BLaER1 treated with 17β-estradiol and CSF1 and Interleukin-3, amounts not matched to agents 10 nM and 100 nM (cell line): ENCODE measurements around the gene TAF4B.
"Not testable (repeated sequence)": the region's sequence is repeated elsewhere in the genome, so short reads cannot be mapped to it uniquely, and the experiment has no call there.

Source experiments
- H3K27ac ChIP-seq, 11 experiments: shearing (Covaris generic); formaldehyde crosslinking; 2 replicates each; pipeline ENCODE4 v1.8.1; 2022
- H3K27me3 ChIP-seq, 11 experiments: shearing (Covaris generic); formaldehyde crosslinking; 2 replicates each; pipeline ENCODE4 v1.8.1; 2022
- H3K36me3 ChIP-seq, 11 experiments: shearing (Covaris generic); formaldehyde crosslinking; 2 replicates each; pipeline ENCODE4 v1.8.1; 2022
- H3K4me1 ChIP-seq, 10 experiments: shearing (Covaris generic); formaldehyde crosslinking; 2 replicates each; pipeline ENCODE4 v1.8.1; 2022
- H3K4me2 ChIP-seq, 11 experiments: shearing (Covaris generic); formaldehyde crosslinking; 2 replicates each; pipeline ENCODE4 v1.8.1; 2022
- H3K4me3 ChIP-seq, 10 experiments: shearing (Covaris generic); formaldehyde crosslinking; 2 replicates each; pipeline ENCODE4 v1.8.1; 2022
- H3K9ac ChIP-seq, 11 experiments: shearing (Covaris generic); formaldehyde crosslinking; 2 replicates each; pipeline ENCODE4 v1.8.1; 2022
- H3K9me3 ChIP-seq, 11 experiments: shearing (Covaris generic); formaldehyde crosslinking; replicated peaks in 1 of 11; 2 replicates each; pipeline ENCODE4 v1.8.1; 2022
- H4K20me1 ChIP-seq, 11 experiments: shearing (Covaris generic); formaldehyde crosslinking; 2 replicates each; pipeline ENCODE4 v1.8.1; 2022
- Cebpa-rat ChIP-seq, 11 experiments: shearing (Covaris generic); IDR thresholded peaks; 2 replicates each; pipeline ENCODE4 v1.8.1; 2022

The TAF4B gene

DNA sequence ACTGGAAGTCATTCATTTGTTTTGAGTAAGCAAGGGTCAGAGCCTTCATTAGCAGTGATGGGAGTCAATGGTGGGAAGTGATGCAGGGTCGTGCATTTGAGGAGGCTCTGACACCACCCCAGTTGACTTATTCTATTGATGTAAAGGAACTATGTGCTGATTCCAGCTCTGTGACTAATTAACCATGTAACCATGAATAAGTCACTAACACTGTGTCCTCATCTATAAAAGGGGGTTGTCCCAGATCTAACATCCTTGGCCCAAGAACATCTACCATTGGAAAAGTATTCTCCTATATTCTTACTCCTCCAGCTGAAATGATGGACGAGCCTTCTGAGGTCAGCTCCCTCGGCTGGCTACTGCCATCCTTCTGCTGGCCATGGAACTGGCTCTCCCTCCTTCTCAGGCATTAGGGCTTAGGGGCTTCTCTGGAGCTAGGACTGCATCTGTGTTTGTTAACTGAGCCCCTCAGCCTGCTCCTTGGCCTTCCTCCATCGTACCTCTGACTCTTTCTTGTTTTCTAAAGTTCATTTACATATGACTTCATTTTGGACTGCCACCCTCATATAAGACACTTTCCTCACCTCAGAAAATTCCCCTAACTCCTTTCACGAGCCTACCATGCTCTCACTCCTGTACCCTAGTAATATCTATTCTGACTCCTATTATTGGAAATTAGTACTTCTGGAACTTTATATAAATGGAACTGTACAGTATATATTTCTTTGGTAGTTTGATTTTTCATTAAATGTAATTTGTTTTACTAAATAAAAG is 206.6 kb downstream of the TAF4B start:
- H3K4me2 ChIP-seq, result no peak overlapping the region
- no peak overlapping the region for H3K27ac ChIP-seq
- no peaks in the 10 kb centered on the region for H4K20me1 ChIP-seq
- H3K4me3 ChIP-seq, result no peak overlapping the region
- no peaks in the 10 kb centered on the region for H3K36me3 ChIP-seq
- H3K4me1 ChIP-seq, result no peaks in the 10 kb centered on the region
- no peak overlapping the region for H3K9ac ChIP-seq
- no peak for TF ChIP-seq Cebpa-rat (IDR thresholded peaks at IDR 0.05)
- no peaks in the 10 kb centered on the region for H3K27me3 ChIP-seq
- no peaks in the 10 kb centered on the region for H3K9me3 ChIP-seq

DNA sequence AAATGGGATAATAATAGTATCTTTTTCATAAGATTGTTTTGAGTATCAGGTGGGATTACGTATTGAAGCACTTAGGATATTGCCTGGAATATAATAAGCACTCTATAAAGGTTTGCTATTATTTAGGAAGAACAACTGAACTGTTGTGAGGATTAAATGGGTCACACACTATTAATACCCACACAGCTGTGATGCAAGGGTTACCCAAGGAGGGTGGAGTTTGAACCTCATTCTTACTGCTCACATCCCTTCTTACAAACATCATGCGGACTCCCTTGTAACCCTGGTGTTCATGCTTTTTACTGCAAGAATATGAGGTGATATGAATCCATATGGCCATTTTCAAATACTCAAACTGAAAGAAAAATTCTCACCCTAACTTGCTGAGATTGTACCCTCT is 208.6 kb downstream of the TAF4B start:
- no peak overlapping the region for H3K27ac ChIP-seq

DNA sequence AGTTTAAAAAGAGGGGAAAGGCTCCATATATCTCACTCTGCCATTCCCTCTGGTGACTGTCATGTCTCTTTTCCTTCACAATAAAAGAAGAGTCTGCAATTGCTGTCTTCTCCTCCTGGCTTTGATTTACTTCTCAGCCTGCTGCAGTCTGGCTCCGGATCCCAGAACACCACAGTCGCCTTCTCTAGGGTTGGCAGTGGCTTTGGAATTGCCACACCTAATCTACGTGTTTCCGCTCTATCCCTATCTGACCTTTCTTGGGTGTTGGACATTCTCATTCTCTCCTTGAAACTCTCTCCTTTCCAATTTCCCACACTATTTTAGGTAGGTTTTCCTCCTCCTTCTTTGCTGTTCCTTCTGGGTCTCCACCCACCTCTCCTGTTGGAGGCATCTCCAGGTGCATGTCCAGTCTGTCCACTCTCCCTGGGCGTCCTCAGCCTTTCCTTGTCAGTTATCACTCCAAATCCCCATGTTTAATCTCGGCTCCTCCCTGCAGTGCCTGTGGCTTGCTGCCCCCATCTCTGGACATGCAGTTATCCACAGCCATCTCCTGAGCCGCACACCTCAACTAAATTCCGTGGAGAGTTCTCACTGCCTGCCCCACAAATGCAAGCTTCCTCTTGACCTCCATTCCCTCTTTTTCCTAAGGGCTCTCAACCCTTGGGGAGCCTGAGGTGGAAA is 209.3 kb downstream of the TAF4B start:
- no peak for TF ChIP-seq Cebpa-rat (IDR thresholded peaks at IDR 0.05)
- no peaks in the 10 kb centered on the region for H3K4me1 ChIP-seq
- no peaks in the 10 kb centered on the region for H3K27me3 ChIP-seq
- no peaks in the 10 kb centered on the region for H3K36me3 ChIP-seq
- no peak overlapping the region for H3K9ac ChIP-seq
- H3K27ac ChIP-seq, result no peak overlapping the region
- H3K4me2 ChIP-seq, result no peak overlapping the region
- H4K20me1 ChIP-seq, result no peaks in the 10 kb centered on the region
- no peaks in the 10 kb centered on the region for H3K9me3 ChIP-seq
- no peak overlapping the region for H3K4me3 ChIP-seq

More for the DNA sequence above, 208.6 kb downstream of the TAF4B start:
- H3K4me1 ChIP-seq, result no peaks in the 10 kb centered on the region
- H3K4me3 ChIP-seq, result no peak overlapping the region
- no peak overlapping the region for H3K9ac ChIP-seq
- no peaks in the 10 kb centered on the region for H3K9me3 ChIP-seq
- no peak for TF ChIP-seq Cebpa-rat (IDR thresholded peaks at IDR 0.05)
- H4K20me1 ChIP-seq, result no peaks in the 10 kb centered on the region
- H3K27me3 ChIP-seq, result no peaks in the 10 kb centered on the region
- no peak overlapping the region for H3K4me2 ChIP-seq
- H3K36me3 ChIP-seq, result no peaks in the 10 kb centered on the region

DNA sequence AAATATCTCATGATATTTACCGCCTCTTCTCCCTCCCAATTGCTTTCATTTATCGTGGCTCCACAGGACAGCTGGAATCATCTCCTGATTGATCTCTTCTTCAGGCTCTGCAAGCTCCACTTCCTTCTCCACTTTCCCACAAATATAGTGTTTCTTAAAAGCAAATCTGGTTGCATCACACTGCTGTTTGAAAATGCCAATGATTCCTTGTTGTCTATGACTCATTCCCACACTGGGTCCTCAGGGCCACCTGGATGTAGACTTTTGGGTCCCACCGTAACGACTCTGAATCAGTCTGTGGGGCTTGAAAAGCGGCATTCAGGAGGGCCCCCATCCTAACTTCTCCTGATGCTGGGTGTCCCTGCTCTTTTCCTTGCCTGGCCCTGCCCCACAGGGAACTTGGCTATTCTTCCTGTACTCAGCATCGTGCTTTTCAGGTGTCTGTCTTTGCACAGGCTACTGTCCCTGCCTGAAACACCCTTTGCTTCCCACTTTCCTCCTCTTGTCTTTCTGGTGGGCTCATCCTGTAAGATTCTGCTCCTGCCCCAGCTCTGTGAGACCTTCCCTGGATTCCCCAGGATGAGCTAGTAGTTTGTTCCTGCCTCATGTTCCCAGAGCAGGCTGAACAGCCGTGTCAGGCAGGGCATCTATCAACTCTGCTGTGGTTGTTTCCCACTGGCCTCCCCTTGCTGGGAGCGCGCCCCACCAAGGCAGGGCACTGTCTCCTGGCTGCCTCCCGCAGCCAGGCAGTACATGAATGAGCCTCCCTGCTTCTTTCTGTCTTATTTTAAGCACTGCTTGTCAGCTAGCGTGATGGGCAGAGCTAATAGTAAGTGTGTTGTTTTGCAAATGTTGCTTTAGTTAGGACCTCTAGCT is 210.2 kb downstream of the TAF4B start:
- Histone ChIP-seq H3K4me1 (no peaks in the 10 kb centered on the region), H3K9ac (no peak overlapping the region), H4K20me1 (no peaks in the 10 kb centered on the region), H3K4me3 (no peak overlapping the region), H3K9me3 (no peaks in the 10 kb centered on the region), H3K27ac (no peak overlapping the region), H3K27me3 (no peaks in the 10 kb centered on the region), H3K4me2 (no peak overlapping the region), H3K36me3 (no peaks in the 10 kb centered on the region)
- TF ChIP-seq Cebpa-rat (IDR thresholded peaks at IDR 0.05), result no peak

DNA sequence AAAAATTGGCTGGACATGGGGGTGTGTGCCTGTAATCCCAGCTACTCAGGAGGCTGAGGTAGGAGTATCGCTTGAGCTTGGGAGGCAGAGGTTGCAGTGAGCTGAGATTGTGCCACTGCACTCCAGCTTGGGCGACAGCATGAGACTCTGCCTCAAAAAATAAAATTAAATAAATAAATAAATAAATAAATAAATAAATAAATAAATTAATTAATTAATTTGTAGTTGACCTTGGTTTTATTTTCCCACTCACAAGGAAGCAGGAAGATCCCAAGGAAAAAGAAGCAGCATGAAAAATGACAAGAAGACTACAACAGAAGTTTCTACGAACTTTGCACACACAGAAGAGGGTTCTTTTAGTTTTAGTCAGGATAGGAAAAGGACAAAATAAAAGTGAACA is 211.4 kb downstream of the TAF4B start:
- H3K4me2 ChIP-seq, H3K9ac ChIP-seq, H3K4me3 ChIP-seq, H3K4me1 ChIP-seq, H3K36me3 ChIP-seq, H3K27ac ChIP-seq, H3K27me3 ChIP-seq, H3K9me3 ChIP-seq, H4K20me1 ChIP-seq: not testable (repeated sequence)

DNA sequence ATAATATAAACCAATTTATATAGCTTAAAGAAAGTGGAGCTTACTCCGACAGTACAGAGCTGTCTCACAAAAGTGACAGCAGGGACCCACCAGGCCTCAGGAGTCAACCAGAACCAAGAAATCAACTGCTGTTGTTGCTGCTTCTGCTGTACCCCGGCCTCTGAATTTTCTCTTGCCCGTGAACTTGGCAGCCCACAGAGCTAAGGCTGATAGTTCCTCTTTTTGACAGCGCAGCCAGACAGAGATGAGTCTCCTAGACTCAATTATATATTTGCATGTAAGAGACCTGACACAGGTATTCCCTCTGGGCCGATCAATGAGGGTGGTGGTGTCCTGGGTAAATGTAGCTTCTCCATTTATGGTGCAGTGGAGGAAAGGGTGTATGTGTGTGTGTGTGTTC is 212.7 kb downstream of the TAF4B start:
- Histone ChIP-seq H3K4me2 (no peak overlapping the region), H3K4me1 (no peaks in the 10 kb centered on the region), H3K4me3 (no peak overlapping the region), H4K20me1 (no peaks in the 10 kb centered on the region), H3K27ac (no peak overlapping the region), H3K27me3 (no peaks in the 10 kb centered on the region), H3K9ac (no peak overlapping the region), H3K36me3 (no peaks in the 10 kb centered on the region), H3K9me3 (0 out of 22 replicates have a peak, but pooled peaks cover 0 to 4% (median 0%) of the 10 kb centered on the region in 11 experiments)
- TF ChIP-seq Cebpa-rat (IDR thresholded peaks at IDR 0.05), result no peak

DNA sequence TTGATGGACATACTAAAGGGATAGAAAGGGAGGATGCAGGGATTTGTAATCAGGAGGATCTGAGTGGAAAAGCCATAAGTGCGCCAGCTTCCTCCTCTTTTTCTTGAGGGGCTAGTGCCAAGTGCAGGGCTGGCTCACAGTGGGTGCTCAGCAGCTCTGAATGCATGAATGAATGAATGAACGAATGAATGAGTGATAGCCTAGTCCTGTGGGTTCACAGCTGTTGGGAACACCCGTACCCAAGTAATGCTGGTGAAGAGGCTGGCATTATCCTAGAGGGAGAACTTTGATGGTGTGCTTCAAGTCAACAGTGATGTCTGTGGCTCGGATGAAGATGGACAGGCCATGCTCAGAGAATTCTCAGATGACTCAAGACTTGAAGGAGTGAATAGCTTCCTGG is 213.3 kb downstream of the TAF4B start:
- Histone ChIP-seq H3K9me3 (0 out of 22 replicates have a peak, but pooled peaks cover 0 to 7% (median 0%) of the 10 kb centered on the region in 11 experiments), H4K20me1 (no peaks in the 10 kb centered on the region), H3K9ac (no peak overlapping the region), H3K27me3 (no peaks in the 10 kb centered on the region), H3K27ac (no peak overlapping the region), H3K36me3 (no peaks in the 10 kb centered on the region), H3K4me3 (no peak overlapping the region), H3K4me1 (no peaks in the 10 kb centered on the region), H3K4me2 (no peak overlapping the region)
- no peak for TF ChIP-seq Cebpa-rat (IDR thresholded peaks at IDR 0.05)

DNA sequence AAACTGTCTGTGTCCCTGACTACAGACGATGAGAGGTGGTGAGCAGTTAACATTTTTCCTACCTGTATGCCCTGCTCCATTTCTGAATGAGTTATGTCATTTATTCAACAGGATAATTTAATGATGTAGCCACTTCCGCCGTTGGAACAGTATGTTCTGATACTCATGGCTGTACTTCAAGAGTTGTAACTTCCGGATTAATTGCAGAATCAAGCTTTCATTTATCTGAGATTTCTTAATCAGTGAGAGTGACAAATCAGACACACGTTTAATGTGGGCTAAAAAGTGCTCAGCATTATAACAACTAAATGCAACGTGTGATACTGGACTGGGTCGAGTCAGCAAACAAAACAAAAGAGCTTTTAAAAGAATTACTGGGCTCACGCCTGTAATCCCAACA is 214.4 kb downstream of the TAF4B start:
- Histone ChIP-seq H4K20me1 (no peaks in the 10 kb centered on the region), H3K9ac (no peak overlapping the region), H3K4me2 (no peak overlapping the region), H3K27me3 (no peaks in the 10 kb centered on the region), H3K27ac (no peak overlapping the region), H3K36me3 (no peaks in the 10 kb centered on the region), H3K4me1 (no peaks in the 10 kb centered on the region), H3K4me3 (no peak overlapping the region), H3K9me3 (0 out of 22 replicates have a peak, but pooled peaks cover 0 to 7% (median 0%) of the 10 kb centered on the region in 11 experiments)
- TF ChIP-seq Cebpa-rat (IDR thresholded peaks at IDR 0.05), result no peak
